PFSK-1 (cell line): ENCODE data around the gene CEACAM7.

Experiments used
- FOXP2 ChIP-seq: optimal IDR thresholded peaks from 2 replicates; pipeline ENCODE3; 2011; ENCODE audit warnings: borderline replicate concordance, control low read depth, inconsistent platforms; ENCODE audit not compliant: insufficient read depth; ENCODE audit errors: extremely low read length, extremely low read depth
- POLR2AphosphoS5 ChIP-seq: IDR thresholded peaks from 2 replicates; pipeline ENCODE4 v1.6.1; 2012; ENCODE audit warnings: low read depth, mild to moderate bottlenecking, control low read depth, low read length, moderate library complexity
- SIN3A ChIP-seq: IDR thresholded peaks from 2 replicates; pipeline ENCODE4 v1.6.1; 2012; ENCODE audit warnings: mild to moderate bottlenecking, low read length, moderate library complexity, borderline replicate concordance; ENCODE audit not compliant: insufficient read depth
- TAF1 ChIP-seq: IDR thresholded peaks from 2 replicates; pipeline ENCODE4 v1.6.1; 2012; ENCODE audit warnings: low read length, control low read depth, borderline replicate concordance; ENCODE audit not compliant: insufficient read depth
- TF ChIP-seq, protein P1 (sequence below), 2 experiments: IDR thresholded peaks; 2 replicates each; pipeline versions ENCODE4 v1.6.1 to v1.8.0; 2011 to 2012; ENCODE audit warnings: low read depth in 2 of 2, low read length in 2 of 2, control low read depth in 1 of 2, inconsistent platforms in 1 of 2, mild to moderate bottlenecking in 1 of 2, moderate library complexity in 1 of 2; ENCODE audit not compliant: insufficient read depth in 1 of 2

DNA sequence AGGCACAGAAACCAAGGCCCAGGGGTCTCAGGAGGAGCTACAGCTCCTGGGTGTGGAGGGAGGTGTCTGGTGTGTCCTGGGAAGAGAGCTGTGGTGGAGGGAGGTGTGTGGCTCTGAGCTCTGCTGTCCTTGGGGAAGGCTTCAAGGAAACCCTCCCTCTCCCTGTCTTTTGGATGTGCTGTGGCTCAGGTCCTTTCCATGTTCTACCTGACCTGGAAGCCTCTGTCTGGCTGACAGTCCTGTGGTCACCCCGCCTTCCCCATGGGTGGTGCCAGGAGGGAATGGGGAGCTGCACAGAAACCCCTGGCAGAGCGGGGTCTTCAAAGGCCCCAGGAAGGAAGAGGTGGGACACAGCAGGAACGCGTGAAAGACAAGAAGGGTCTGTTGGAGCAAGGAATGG is 617 bp upstream of the CEACAM7 start:
- TF ChIP-seq, protein P1, sequence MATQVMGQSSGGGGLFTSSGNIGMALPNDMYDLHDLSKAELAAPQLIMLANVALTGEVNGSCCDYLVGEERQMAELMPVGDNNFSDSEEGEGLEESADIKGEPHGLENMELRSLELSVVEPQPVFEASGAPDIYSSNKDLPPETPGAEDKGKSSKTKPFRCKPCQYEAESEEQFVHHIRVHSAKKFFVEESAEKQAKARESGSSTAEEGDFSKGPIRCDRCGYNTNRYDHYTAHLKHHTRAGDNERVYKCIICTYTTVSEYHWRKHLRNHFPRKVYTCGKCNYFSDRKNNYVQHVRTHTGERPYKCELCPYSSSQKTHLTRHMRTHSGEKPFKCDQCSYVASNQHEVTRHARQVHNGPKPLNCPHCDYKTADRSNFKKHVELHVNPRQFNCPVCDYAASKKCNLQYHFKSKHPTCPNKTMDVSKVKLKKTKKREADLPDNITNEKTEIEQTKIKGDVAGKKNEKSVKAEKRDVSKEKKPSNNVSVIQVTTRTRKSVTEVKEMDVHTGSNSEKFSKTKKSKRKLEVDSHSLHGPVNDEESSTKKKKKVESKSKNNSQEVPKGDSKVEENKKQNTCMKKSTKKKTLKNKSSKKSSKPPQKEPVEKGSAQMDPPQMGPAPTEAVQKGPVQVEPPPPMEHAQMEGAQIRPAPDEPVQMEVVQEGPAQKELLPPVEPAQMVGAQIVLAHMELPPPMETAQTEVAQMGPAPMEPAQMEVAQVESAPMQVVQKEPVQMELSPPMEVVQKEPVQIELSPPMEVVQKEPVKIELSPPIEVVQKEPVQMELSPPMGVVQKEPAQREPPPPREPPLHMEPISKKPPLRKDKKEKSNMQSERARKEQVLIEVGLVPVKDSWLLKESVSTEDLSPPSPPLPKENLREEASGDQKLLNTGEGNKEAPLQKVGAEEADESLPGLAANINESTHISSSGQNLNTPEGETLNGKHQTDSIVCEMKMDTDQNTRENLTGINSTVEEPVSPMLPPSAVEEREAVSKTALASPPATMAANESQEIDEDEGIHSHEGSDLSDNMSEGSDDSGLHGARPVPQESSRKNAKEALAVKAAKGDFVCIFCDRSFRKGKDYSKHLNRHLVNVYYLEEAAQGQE (IDR thresholded peaks at IDR 0.05; ENCODE audit: insufficient read depth in 1 of 2, low read depth in 2 of 2, low read length in 2 of 2), result no peak
- TF ChIP-seq TAF1, result no peak
- TF ChIP-seq SIN3A, result no peak
- TF ChIP-seq POLR2AphosphoS5, result no peak
- no peak for TF ChIP-seq FOXP2
